OCI-LY1 (cell line): Measurements from ENCODE around the gene GPR160.

ENCODE experiments used
- H2AFZ ChIP-seq: fragments of 200-600 bp; sonication (generic), shearing (Covaris generic); 2 replicates; pipeline ENCODE4 v1.6.0; 2014; ENCODE audit warnings: antibody characterized with exemption, mild to moderate bottlenecking, low read length
- H3F3A ChIP-seq: fragments of 200-600 bp; sonication (generic), shearing (Covaris generic); 2 replicates; pipeline ENCODE4 v1.6.0; 2014; ENCODE audit warnings: mild to moderate bottlenecking, antibody characterized with exemption, low read length, moderate library complexity; ENCODE audit not compliant: insufficient read depth
- H3K27ac ChIP-seq: fragments of 200-600 bp; sonication (generic); 2 replicates; pipeline ENCODE4 v1.5.1; 2014; ENCODE audit warnings: low read length, mixed run types, mild to moderate bottlenecking, low read depth; ENCODE audit not compliant: poor library complexity, severe bottlenecking
- H3K27me3 ChIP-seq: fragments of 200-600 bp; sonication (generic); 2 replicates; pipeline ENCODE4 v1.6.0; 2014; ENCODE audit warnings: antibody characterized with exemption, mild to moderate bottlenecking, low read length, moderate library complexity; ENCODE audit not compliant: insufficient read depth
- H3K36me3 ChIP-seq: fragments of 200-600 bp; sonication (generic); 2 replicates; pipeline ENCODE4 v1.6.1; 2014; ENCODE audit warnings: mild to moderate bottlenecking, antibody characterized with exemption, low read length, moderate library complexity, mixed read lengths; ENCODE audit not compliant: insufficient read depth
- H3K4me1 ChIP-seq: fragments of 200-600 bp; sonication (generic); 2 replicates; pipeline ENCODE4 v1.5.1; 2014; ENCODE audit warnings: mild to moderate bottlenecking, low read length, moderate library complexity; ENCODE audit not compliant: insufficient read depth, severe bottlenecking
- H3K4me2 ChIP-seq: fragments of 200-600 bp; sonication (generic), shearing (Covaris generic); 2 replicates; pipeline ENCODE4 v1.6.1; 2014; ENCODE audit warnings: low read length
- H3K4me3 ChIP-seq: fragments of 200-600 bp; sonication (generic); 2 replicates; pipeline ENCODE4 v1.5.1; 2014; ENCODE audit warnings: low read length, low read depth, mild to moderate bottlenecking, mixed read lengths; ENCODE audit not compliant: poor library complexity, severe bottlenecking
- H3K79me2 ChIP-seq: fragments of 200-600 bp; shearing (Covaris generic); 2 replicates; pipeline ENCODE4 v1.6.1; 2016; ENCODE audit warnings: mixed run types, low read length, mixed read lengths; ENCODE audit not compliant: insufficient read depth
- H3K9ac ChIP-seq: fragments of 200-600 bp; sonication (generic), shearing (Covaris generic); 2 replicates; pipeline ENCODE4 v1.6.1; 2014; ENCODE audit warnings: mild to moderate bottlenecking, low read length, mixed read lengths
- H3K9me2 ChIP-seq: fragments of 200-600 bp; sonication (generic), shearing (Covaris generic); 2 replicates; pipeline ENCODE4 v1.6.1; 2014; ENCODE audit warnings: low read depth, mild to moderate bottlenecking, low read length, mixed read lengths
- H3K9me3 ChIP-seq: fragments of 200-600 bp; shearing (Covaris generic); 2 replicates; pipeline ENCODE4 v1.6.1; 2014; ENCODE audit warnings: low read length, mixed read lengths
- H4K20me1 ChIP-seq: fragments of 200-600 bp; sonication (generic), shearing (Covaris generic); 2 replicates; pipeline ENCODE4 v1.6.0; 2016; ENCODE audit warnings: mild to moderate bottlenecking, low read length; ENCODE audit not compliant: insufficient read depth
- CTCF ChIP-seq: fragments of 200-600 bp; sonication (generic), shearing (Covaris generic); IDR thresholded peaks from 2 replicates; pipeline ENCODE4 v1.5.1; 2017; ENCODE audit warnings: mild to moderate bottlenecking, antibody characterized with exemption, low read length, moderate library complexity, mixed read lengths
- EZH2 ChIP-seq: fragments of 200-600 bp; sonication (generic), shearing (Covaris generic); IDR thresholded peaks from 2 replicates; pipeline ENCODE4 v1.8.0; 2017; ENCODE audit warnings: borderline replicate concordance, mixed run types, mild to moderate bottlenecking, antibody characterized with exemption, low read length, moderate library complexity, mixed read lengths

Gene GPR160

DNA sequence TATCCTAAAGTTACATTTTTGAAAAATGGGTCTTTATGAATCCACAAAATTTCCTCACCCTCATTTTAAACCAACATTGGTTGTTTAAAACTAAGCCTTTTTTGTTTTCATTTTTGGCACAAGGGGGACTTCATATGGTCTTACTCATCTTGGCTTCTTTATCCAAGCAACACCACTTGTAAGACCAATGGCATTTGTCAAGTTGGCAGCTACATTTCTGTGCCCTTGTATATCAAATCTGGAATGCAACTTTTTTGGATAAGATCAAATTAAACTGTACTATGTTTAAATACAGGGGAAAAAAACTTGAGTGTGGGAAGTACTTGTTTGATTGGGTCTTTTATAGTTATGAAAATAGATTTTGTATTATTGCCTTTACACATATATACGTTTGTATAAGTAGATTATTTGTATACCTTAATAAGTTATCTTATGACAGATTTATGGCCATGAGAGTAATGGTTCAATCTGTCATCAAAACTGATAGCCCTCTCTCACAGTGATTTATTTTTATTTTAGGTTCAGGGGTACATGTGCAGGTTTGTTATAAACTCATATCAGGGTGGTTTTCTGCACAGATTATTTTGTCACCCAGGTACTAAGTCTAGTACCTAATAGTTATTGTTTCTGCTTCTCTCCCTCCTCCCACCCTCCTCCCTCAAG lies 43.4 kb downstream of the GPR160 start:
- Histone ChIP-seq H4K20me1 (no peaks in the 10 kb centered on the region), H3K9ac (no peak overlapping the region), H2AFZ (no peak overlapping the region), H3K79me2 (no peaks in the 10 kb centered on the region), H3K27me3 (no peaks in the 10 kb centered on the region), H3K9me3 (no peaks in the 10 kb centered on the region), H3K4me1 (peaks cover 9% of the 10 kb centered on the region), H3K27ac (no peak overlapping the region), H3K4me3 (no peak overlapping the region), H3K9me2 (no peaks in the 10 kb centered on the region), H3F3A (no peaks in the 10 kb centered on the region), H3K4me2 (no peak overlapping the region), H3K36me3 (peaks cover 37% of the 10 kb centered on the region)
- TF ChIP-seq EZH2 (no peak), CTCF (no peak)

- Histone ChIP-seq H3K4me2 (no peak overlapping the region), H3K9ac (no peak overlapping the region), H3K27me3 (no peaks in the 10 kb centered on the region), H2AFZ (no peak overlapping the region), H3K36me3 (peaks cover 53% of the 10 kb centered on the region), H3F3A (no peaks in the 10 kb centered on the region; the same call in 1 of the 2 replicates), H3K9me3 (no peaks in the 10 kb centered on the region), H3K4me3 (no peak overlapping the region), H3K79me2 (no peaks in the 10 kb centered on the region), H3K4me1 (peaks cover 9% of the 10 kb centered on the region), H4K20me1 (no peaks in the 10 kb centered on the region), H3K27ac (no peak overlapping the region), H3K9me2 (no peaks in the 10 kb centered on the region)
- TF ChIP-seq CTCF (no peak), EZH2 (no peak)
These were observed 45.5 kb downstream of the GPR160 start for GRCh38 chr3:170083343-170083742.

DNA sequence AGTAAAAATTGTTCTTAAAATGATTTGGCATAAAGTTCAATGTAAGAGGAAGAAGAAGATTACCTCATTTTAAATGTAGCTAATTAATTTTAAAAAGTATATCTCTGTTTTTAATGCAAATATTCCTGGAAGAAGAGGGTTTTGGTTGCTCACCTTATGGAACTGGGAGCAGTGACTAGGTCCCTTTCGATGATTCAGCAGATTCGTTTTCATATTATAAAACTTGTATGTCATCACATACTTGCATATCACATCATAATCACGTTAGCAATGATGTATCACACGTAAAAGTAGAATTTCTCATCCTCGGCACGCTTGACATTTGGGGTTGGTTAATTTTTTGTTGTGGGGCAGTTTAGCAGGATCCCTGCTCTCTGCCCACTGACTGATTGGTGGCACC lies 47.6 kb downstream of the GPR160 start:
- no peak overlapping the region for H3K4me2 ChIP-seq
- H3K27ac ChIP-seq = no peak overlapping the region

More for the DNA sequence above, 47.6 kb downstream of the GPR160 start:
- H2AFZ ChIP-seq = no peak overlapping the region
- H3K9me3 ChIP-seq = no peaks in the 10 kb centered on the region
- TF ChIP-seq EZH2 = no peak
- TF ChIP-seq CTCF = no peak
- H3K9ac ChIP-seq = no peak overlapping the region
- H4K20me1 ChIP-seq = no peaks in the 10 kb centered on the region
- H3K79me2 ChIP-seq = no peaks in the 10 kb centered on the region
- H3K27me3 ChIP-seq = no peaks in the 10 kb centered on the region
- peaks cover 64% of the 10 kb centered on the region for H3K36me3 ChIP-seq
- H3K9me2 ChIP-seq = no peaks in the 10 kb centered on the region
- peaks cover 9% of the 10 kb centered on the region for H3K4me1 ChIP-seq
- no peaks in the 10 kb centered on the region; the same call in 1 of the 2 replicates for H3F3A ChIP-seq
- no peak overlapping the region for H3K4me3 ChIP-seq
